Activated CD4-positive, alpha-beta T cell treated with anti-CD3 and anti-CD28 coated beads for 4 hours (primary cell): ENCODE measurements around the gene POLA1.

Source experiments
- DNase-seq, 2 donors: peaks; one replicate each; pipeline ENCODE4 v3.0.0-alpha.2; 2020

POLA1 gene

GRCh38 chrX:24890677-24891076, 197.0 kb downstream of the POLA1 start:
- no peak for DNase-seq

GRCh38 chrX:24899391-24899790, 205.7 kb downstream of the POLA1 start:
- DNase-seq = no peak

- DNase-seq = no peak
Measured at GRCh38 chrX:24900234-24900633, 206.5 kb downstream of the POLA1 start.

GRCh38 chrX:24902806-24903205, 209.1 kb downstream of the POLA1 start:
- DNase-seq = no peak

GRCh38 chrX:24918715-24919114, 225.0 kb downstream of the POLA1 start:
- DNase-seq = no peak

GRCh38 chrX:24920769-24921168, 227.1 kb downstream of the POLA1 start:
- no peak for DNase-seq

GRCh38 chrX:24925430-24925829, 231.7 kb downstream of the POLA1 start:
- no peak for DNase-seq

- DNase-seq = no peak
Measured at GRCh38 chrX:24927372-24927771, 233.7 kb downstream of the POLA1 start.

- no peak for DNase-seq
Measured at GRCh38 chrX:24928114-24928513, 234.4 kb downstream of the POLA1 start.

GRCh38 chrX:24934279-24934678, 240.6 kb downstream of the POLA1 start:
- no peak for DNase-seq

GRCh38 chrX:24945009-24945408, 251.3 kb downstream of the POLA1 start:
- DNase-seq = no peak

- no peak for DNase-seq
Measured at GRCh38 chrX:24946369-24946768, 252.7 kb downstream of the POLA1 start.

- no peak for DNase-seq
Measured at GRCh38 chrX:24954732-24955131, 261.0 kb downstream of the POLA1 start.

- DNase-seq = no peak
Measured at GRCh38 chrX:24955372-24955930, 261.7 kb downstream of the POLA1 start.

- DNase-seq = no peak
Measured at GRCh38 chrX:24956828-24957227, 263.1 kb downstream of the POLA1 start.

- no peak for DNase-seq
Measured at GRCh38 chrX:24961809-24962208, 268.1 kb downstream of the POLA1 start.

- DNase-seq = no peak
Measured at GRCh38 chrX:24963823-24964222, 270.1 kb downstream of the POLA1 start.

- DNase-seq = no peak
Measured at GRCh38 chrX:24965372-24965771, 271.7 kb downstream of the POLA1 start.

GRCh38 chrX:24969812-24970211, 276.1 kb downstream of the POLA1 start:
- no peak for DNase-seq

GRCh38 chrX:24979081-24979480, 285.4 kb downstream of the POLA1 start:
- no peak for DNase-seq

- DNase-seq = no peak
Measured at GRCh38 chrX:24981030-24981429, 287.3 kb downstream of the POLA1 start.

- no peak for DNase-seq
Measured at GRCh38 chrX:24982306-24982965, 288.7 kb downstream of the POLA1 start.

- no peak for DNase-seq
Measured at GRCh38 chrX:24983931-24984330, 290.2 kb downstream of the POLA1 start.

- DNase-seq = no peak
Measured at GRCh38 chrX:24985120-24985519, 291.4 kb downstream of the POLA1 start.

- no peak for DNase-seq
Measured at GRCh38 chrX:24987731-24988130, 294.0 kb downstream of the POLA1 start.
